K562 (cell line): ENCODE data around the gene KRT38. TPM values are rescaled to one million over a fixed set of nuclear protein-coding genes. Genes with fewer than 3 reads are reported as not detected.

Experiments used
- ATAC-seq: fragments of 200-7000 bp; cut with Tn5 transposase; 3 replicates; pipeline ENCODE4 v1.9.1; 2020; ENCODE audit warnings: moderate library complexity
- BruUV-seq: library from RNA; stranded (reverse); fragments of 400-500 nt; replicated peaks from 2 replicates; lab custom pipeline; 2021; lab: Mats Ljungman, UMichigan
- CTCF ChIA-PET: fragments of 300-600 bp; formaldehyde crosslinking; extraction: SDS; loops from one replicate; lab custom pipeline; 2021; ENCODE audit warnings: low intra/inter-chr PET ratio; lab: Yijun Ruan, JAX
- POLR2A ChIA-PET: fragments of 300-600, 350-650 bp; sonication (Branson Sonifier 250); formaldehyde crosslinking; extraction: SDS; loops from one replicate; lab custom pipeline; 2021; ENCODE audit warnings: antibody characterized with exemption, inconsistent platforms; lab: Yijun Ruan, JAX
- DNase-seq, 4 experiments: peaks; one replicate each; pipeline versions ENCODE4 v3.0.0 to v3.0.0-alpha.2; 2011 to 2018; ENCODE audit warnings: low spot score in 3 of 4, mixed read lengths in 3 of 4; ENCODE audit errors: extremely low read depth in 1 of 4
- FAIRE-seq: peaks from 2 replicates; lab custom pipeline; 2011; peaks lifted over from hg19 to GRCh38; lab: Jason Lieb, UNC
- H2AFZ ChIP-seq: 2 replicates; pipeline ENCODE4 v1.6.0; 2011; ENCODE audit warnings: low read depth, low read length, control low read depth, inconsistent platforms
- H3K27ac ChIP-seq: fragments of 200-600 bp; 3 replicates; pipeline ENCODE4 v1.8.0; 2011; ENCODE audit warnings: low read depth, mild to moderate bottlenecking, control low read depth, inconsistent platforms, low read length, moderate library complexity, mixed read lengths; ENCODE audit errors: extremely low read depth
- H3K27me3 ChIP-seq, 2 experiments: fragments of 300-600 bp in 1 of 2; 2 replicates in 1 of 2; 3 replicates in 1 of 2; pipeline versions ENCODE4 v1.6.0 to v1.8.0; 2011; ENCODE audit warnings: inconsistent platforms in 2 of 2, low read length in 2 of 2, mild to moderate bottlenecking in 1 of 2, mixed read lengths in 1 of 2, moderate library complexity in 1 of 2; ENCODE audit not compliant: control insufficient read depth in 2 of 2, insufficient read depth in 2 of 2
- H3K36me3 ChIP-seq: fragments of 300-600 bp; 3 replicates; pipeline ENCODE4 v1.8.0; 2011; ENCODE audit warnings: mild to moderate bottlenecking, low read length, inconsistent platforms; ENCODE audit not compliant: control insufficient read depth, insufficient read depth
- H3K4me1 ChIP-seq, 2 experiments: fragments of 200-600 bp in 1 of 2; replicated peaks in 1 of 2; 2 replicates in 1 of 2; 3 replicates in 1 of 2; pipeline versions ENCODE4 v1.5.1 to v1.8.0; 2011; ENCODE audit warnings: inconsistent platforms in 2 of 2, low read length in 2 of 2, mild to moderate bottlenecking in 1 of 2, mixed read lengths in 1 of 2, moderate library complexity in 1 of 2; ENCODE audit not compliant: control insufficient read depth in 2 of 2, insufficient read depth in 2 of 2
- H3K4me2 ChIP-seq: 2 replicates; pipeline ENCODE4 v1.6.1; 2011; ENCODE audit warnings: low read length, control low read depth, inconsistent platforms, mixed read lengths; ENCODE audit not compliant: insufficient read depth
- H3K4me3 ChIP-seq: fragments of 200-600 bp; sonication (generic), shearing (Covaris generic); 2 replicates; pipeline ENCODE4 v1.5.1; 2016; ENCODE audit warnings: control low read depth, inconsistent platforms
- H3K79me2 ChIP-seq: fragments of 200-600 bp; 3 replicates; pipeline ENCODE4 v1.8.0; 2011; ENCODE audit warnings: low read length, inconsistent platforms; ENCODE audit not compliant: control insufficient read depth, insufficient read depth
- H3K9ac ChIP-seq, 2 experiments: 2 replicates each; pipeline versions ENCODE4 v1.6.0 to v1.6.1; 2011; ENCODE audit warnings: low read depth in 2 of 2, low read length in 2 of 2, control low read depth in 1 of 2, inconsistent platforms in 1 of 2, mild to moderate bottlenecking in 1 of 2, mixed read lengths in 1 of 2; ENCODE audit not compliant: insufficient read depth in 1 of 2
- H3K9me1 ChIP-seq: one replicate; pipeline ENCODE4 v1.6.0; 2011; ENCODE audit warnings: inconsistent platforms, mild to moderate bottlenecking, low read length, moderate library complexity; ENCODE audit not compliant: control insufficient read depth, insufficient read depth
- H3K9me3 ChIP-seq: replicated peaks from 2 replicates; pipeline ENCODE4 v1.5.1; 2011; ENCODE audit warnings: low read depth, low read length, inconsistent platforms; ENCODE audit not compliant: control insufficient read depth, insufficient read depth
- H4K20me1 ChIP-seq: replicated peaks from 2 replicates; pipeline ENCODE4 v1.6.1; 2011; ENCODE audit warnings: low read length, inconsistent platforms, mixed read lengths; ENCODE audit not compliant: control insufficient read depth, insufficient read depth
- ADNP ChIP-seq: fragments of 200-800 bp; sonication (Bioruptor generic); IDR thresholded peaks from 2 replicates; pipeline ENCODE4 v1.6.1; 2016; ENCODE audit warnings: missing genetic modification characterization, missing compliant biosample characterization
- ESRRA ChIP-seq: fragments of 450-650 bp; IDR thresholded peaks from 2 replicates; pipeline ENCODE4 v1.6.1; 2014; ENCODE audit warnings: low read depth, mild to moderate bottlenecking, moderate library complexity, borderline replicate concordance
- HNRNPK ChIP-seq: fragments of 200-400 bp; formaldehyde crosslinking; IDR thresholded peaks from one replicate; pipeline ENCODE4 v1.6.1; 2018; ENCODE audit warnings: mild to moderate bottlenecking, low read depth, low read length; ENCODE audit not compliant: poor library complexity, severe bottlenecking
- ILK ChIP-seq: fragments of 450-650 bp; IDR thresholded peaks from 2 replicates; pipeline ENCODE4 v1.6.1; 2016; ENCODE audit warnings: missing genetic modification characterization, low read depth, mild to moderate bottlenecking, missing compliant biosample characterization, moderate library complexity, borderline replicate concordance
- NCOR1 ChIP-seq: fragments of 450-650 bp; IDR thresholded peaks from 2 replicates; pipeline ENCODE4 v1.6.1; 2016; ENCODE audit warnings: mild to moderate bottlenecking, moderate library complexity
- POLR2AphosphoS2 ChIP-seq: IDR thresholded peaks from 2 replicates; pipeline ENCODE4 v1.6.1; 2012; ENCODE audit warnings: low read length, improper control_type of control experiment
- POLR2B ChIP-seq: fragments of 450-650 bp; IDR thresholded peaks from 2 replicates; pipeline ENCODE4 v1.6.1; 2018; ENCODE audit warnings: low read depth; ENCODE audit not compliant: partially characterized antibody
- PREB ChIP-seq: sonication (generic); formaldehyde crosslinking; IDR thresholded peaks from 2 replicates; pipeline ENCODE4 v1.8.1; 2023; ENCODE audit warnings: mild to moderate bottlenecking, missing genetic modification reagents
- RBM25 ChIP-seq: fragments of 200-400 bp; formaldehyde crosslinking; IDR thresholded peaks from 2 replicates; pipeline ENCODE4 v1.6.1; 2018; ENCODE audit warnings: low read length, low read depth, moderate library complexity; ENCODE audit not compliant: severe bottlenecking
- SPI1 ChIP-seq: IDR thresholded peaks from 2 replicates; pipeline ENCODE4 v1.6.1; 2011; ENCODE audit warnings: low read depth, low read length, control low read depth, borderline replicate concordance
- ZNF232 ChIP-seq: sonication (generic); formaldehyde crosslinking; IDR thresholded peaks from 2 replicates; pipeline ENCODE4 v1.8.0; 2022; ENCODE audit warnings: mild to moderate bottlenecking, missing genetic modification reagents
- ZNF830 ChIP-seq: fragments of 250-450 bp; sonication (Bioruptor Pico); IDR thresholded peaks from 2 replicates; pipeline ENCODE4 v1.5.0; 2021; ENCODE audit warnings: mild to moderate bottlenecking
- WGBS: fragments of 100-300 bp; shearing (Covaris generic); methylation state at CpG from one replicate; pipeline ENCODE4 v1.1.6; 2016; ENCODE audit warnings: low coverage, mixed read lengths; ENCODE audit not compliant: insufficient coverage; ENCODE audit errors: missing lambda C conversion rate; 5-methylcytosine and 5-hydroxymethylcytosine counted together
- in situ Hi-C: fragments of 300-500 bp; cut with MboI; formaldehyde crosslinking; loops from 4 replicates; pipeline ENCODE4 v1.15.0; 2018; ENCODE audit warnings: inconsistent platforms, mixed read lengths
- intact Hi-C: fragments of 100-400 bp; cut with micrococcal nuclease; formaldehyde crosslinking; loops from 2 replicates; pipeline ENCODE4 v1.14.2; 2022
- polyA plus RNA-seq, 8 experiments: library from polyadenylated mRNA; depleted of rRNA in 4 of 8; stranded (reverse) in 5 of 8; unstranded in 3 of 8; fragments of >200 nt; fragmentation: Nextera tagmentation in 2 of 8; fragmentation: Illumina TruSeq in 1 of 8; extraction: Ambion mirVana in 2 of 8; extraction: Trizol in 1 of 8; gene quantifications; 2 replicates each; pipeline versions ENCODE4 v1.2.1 to v1.2.3, GENCODE V29; 2011 to 2014; ENCODE audit warnings: inconsistent platforms in 1 of 8, missing spikeins in 1 of 8
- total RNA-seq, 7 experiments: library from RNA; depleted of rRNA in 6 of 7; stranded (reverse); fragments of >200 nt in 6 of 7; fragmentation: Illumina TruSeq in 2 of 7; extraction: Trizol in 2 of 7; gene quantifications; 2 replicates each; pipeline versions ENCODE4 v1.2.1 to v1.2.3, GENCODE V29; 2011 to 2021; ENCODE audit warnings: low replicate concordance in 1 of 7
- TF ChIP-seq, protein P1 (sequence below): IDR thresholded peaks from 2 replicates; pipeline ENCODE4 v1.6.1; 2012; ENCODE audit warnings: low read depth, low read length, improper control_type of control experiment, borderline replicate concordance

Gene KRT38
- total and polyA plus RNA-seq, 9 of the 15 experiments (the other 6 are each of a cell fraction or from before 2014, with no cell fraction given): not detected

DNA sequence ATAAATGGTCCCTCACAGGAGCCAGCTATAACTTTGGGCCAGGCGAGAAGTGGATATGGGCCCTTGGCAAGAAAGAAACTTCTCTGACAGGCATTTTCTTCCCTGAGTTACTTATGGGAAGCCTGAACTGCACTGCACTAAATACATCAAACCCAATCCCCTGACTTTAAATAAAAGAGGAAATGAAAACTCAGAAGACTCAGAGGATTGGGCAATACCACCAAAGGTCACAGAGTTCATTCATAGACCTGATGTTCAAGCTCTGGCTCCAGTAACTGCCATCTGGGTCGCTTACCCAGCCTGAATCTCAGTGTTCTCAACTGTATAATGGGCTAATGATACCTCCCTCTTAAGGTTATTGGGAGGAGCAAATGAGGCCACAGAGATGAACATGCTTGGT is 39.4 kb upstream of the KRT38 start:
- Histone ChIP-seq H3K4me1 (peaks cover 8 to 9% of the 10 kb centered on the region in 2 experiments; a peak in 3 of 5 replicates), H3K9me3 (no peaks in the 10 kb centered on the region), H3K27me3 (peaks cover 17 to 75% of the 10 kb centered on the region in 2 experiments), H3K36me3 (no peaks in the 10 kb centered on the region), H3K4me2 (no peak overlapping the region), H2AFZ (no peak overlapping the region), H3K79me2 (no peaks in the 10 kb centered on the region), H4K20me1 (peaks cover 12% of the 10 kb centered on the region), H3K9me1 (no peaks in the 10 kb centered on the region), H3K27ac (no peak overlapping the region), H3K9ac (no peak overlapping the region), H3K4me3 (no peak overlapping the region)
- in situ Hi-C loops (no loop called here), intact Hi-C loops (loop anchor here (10.0 kb wide), 1 partner anchor 185 kb away; no protein-coding TSS in a partner anchor)
- DNase-seq (no peak), FAIRE-seq (no peak), ATAC-seq (no peak)
- WGBS: 4% methylated on average over 2 of the region's 2 CpGs
- CTCF ChIA-PET: no interaction called here
- BruUV-seq: no TSS peak
- no peak for TF ChIP-seq ILK (tag)
- no peak for TF ChIP-seq ADNP (tag)
- TF ChIP-seq SPI1: 0 out of 2 replicates have a peak, but pooled peaks have one; percentile 19
- TF ChIP-seq RBM25: peak; percentile 46
- no peak for TF ChIP-seq POLR2B
- POLR2A ChIA-PET: no interaction called here

DNA sequence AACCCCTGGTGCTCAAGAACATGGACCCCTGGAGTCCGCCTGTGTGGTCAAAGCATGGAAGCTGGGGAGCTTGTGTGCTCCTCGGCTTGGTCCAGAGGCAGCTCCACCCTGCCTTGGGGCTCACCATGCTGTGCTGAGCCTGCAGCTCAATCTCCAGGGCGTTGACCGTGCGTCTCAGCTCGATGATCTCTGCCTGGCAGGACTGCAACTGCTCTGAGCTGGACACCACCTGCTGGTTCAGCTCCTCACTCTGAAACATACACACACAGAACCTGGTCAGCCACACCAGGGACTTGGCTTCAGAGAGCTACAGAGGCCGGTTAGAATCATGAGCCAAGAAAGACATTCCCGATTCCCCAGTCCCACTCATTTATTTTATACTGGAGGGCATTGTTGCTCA is 37.5 kb upstream of the KRT38 start:
- FAIRE-seq (peak; percentile 6), ATAC-seq (peak; percentile 60; the same call in 2 of the 3 replicates), DNase-seq (no peak)
- no peak overlapping the region for H3K4me3 ChIP-seq
- POLR2A ChIA-PET: interaction anchor here (0.5 to 0.8 kb wide), 5 partner anchors 12 to 144 kb away, joined by 3 to 5 read pairs (median 3); partner anchors contain the start of gene KRT36
- in situ Hi-C loops: no loop called here
- H3K27me3 ChIP-seq: peaks cover 14 to 74% of the 10 kb centered on the region in 2 experiments
- no peaks in the 10 kb centered on the region for H3K79me2 ChIP-seq
- no peak overlapping the region for H2AFZ ChIP-seq
- 9% methylated on average over 8 of the region's 8 CpGs for WGBS
- no peaks in the 10 kb centered on the region for H3K9me1 ChIP-seq
- H3K27ac ChIP-seq: no peak overlapping the region
- CTCF ChIA-PET: no interaction called here
- H3K9me3 ChIP-seq: no peaks in the 10 kb centered on the region
- no peak overlapping the region for H3K4me2 ChIP-seq
- no peak overlapping the region for H3K9ac ChIP-seq
- no TSS peak for BruUV-seq
- peaks cover 3 to 4% of the 10 kb centered on the region in 2 experiments; a peak in 2 of 5 replicates for H3K4me1 ChIP-seq
- peaks cover 4% of the 10 kb centered on the region; the same call in 1 of the 2 replicates for H4K20me1 ChIP-seq
- intact Hi-C loops: no loop called here
- no peaks in the 10 kb centered on the region for H3K36me3 ChIP-seq
- TF ChIP-seq ESRRA (peak; percentile 65; the same call in 1 of the 2 replicates), ZNF830 (CRISPR knock-in tag) (no peak), ZNF232 (CRISPR knock-in tag) (no peak), PREB (CRISPR knock-in tag) (no peak), HNRNPK (no peak), NCOR1 (no peak), POLR2AphosphoS2 (no peak)
- TF ChIP-seq, protein P1, sequence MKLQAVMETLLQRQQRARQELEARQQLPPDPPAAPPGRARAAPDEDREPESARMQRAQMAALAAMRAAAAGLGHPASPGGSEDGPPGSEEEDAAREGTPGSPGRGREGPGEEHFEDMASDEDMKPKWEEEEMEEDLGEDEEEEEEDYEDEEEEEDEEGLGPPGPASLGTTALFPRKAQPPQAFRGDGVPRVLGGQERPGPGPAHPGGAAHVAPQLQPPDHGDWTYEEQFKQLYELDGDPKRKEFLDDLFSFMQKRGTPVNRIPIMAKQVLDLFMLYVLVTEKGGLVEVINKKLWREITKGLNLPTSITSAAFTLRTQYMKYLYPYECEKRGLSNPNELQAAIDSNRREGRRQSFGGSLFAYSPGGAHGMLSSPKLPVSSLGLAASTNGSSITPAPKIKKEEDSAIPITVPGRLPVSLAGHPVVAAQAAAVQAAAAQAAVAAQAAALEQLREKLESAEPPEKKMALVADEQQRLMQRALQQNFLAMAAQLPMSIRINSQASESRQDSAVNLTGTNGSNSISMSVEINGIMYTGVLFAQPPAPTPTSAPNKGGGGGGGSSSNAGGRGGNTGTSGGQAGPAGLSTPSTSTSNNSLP: no peak
